NCI-H510A treated with DMSO at 0.1 percent for 48 hours (cell line): ENCODE data around the gene ALS2.
A peak's percentile ranks its signal among the peaks of the same experiment; 100 is the strongest.
"Not testable (repeated sequence)": the region's sequence is repeated elsewhere in the genome, so short reads cannot be mapped to it uniquely, and the experiment has no call there.

ENCODE experiments used
- DNase-seq: peaks from one replicate; lab custom pipeline; 2025; lab: John Stamatoyannopoulos, UW

ALS2 gene

DNA sequence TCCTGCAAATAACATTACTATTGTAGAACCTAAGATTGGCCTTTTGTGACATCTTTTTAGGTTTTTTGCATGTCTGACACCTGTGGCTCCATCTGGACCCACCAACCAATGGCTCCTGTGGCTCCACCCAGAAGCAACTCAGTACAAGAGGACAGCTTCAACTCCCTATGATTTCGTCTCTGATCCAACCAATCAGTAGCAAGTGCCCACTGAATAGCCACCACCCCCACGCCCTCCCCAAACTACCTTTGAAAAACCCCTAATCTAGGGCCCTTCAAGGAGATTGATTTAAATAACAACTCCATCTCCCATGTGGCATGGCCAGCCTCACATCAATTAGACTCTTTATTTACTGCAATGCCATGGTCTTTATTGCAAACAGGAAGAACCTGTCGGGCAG lies 105.9 kb downstream of the ALS2 start:
- no peak for DNase-seq

DNA sequence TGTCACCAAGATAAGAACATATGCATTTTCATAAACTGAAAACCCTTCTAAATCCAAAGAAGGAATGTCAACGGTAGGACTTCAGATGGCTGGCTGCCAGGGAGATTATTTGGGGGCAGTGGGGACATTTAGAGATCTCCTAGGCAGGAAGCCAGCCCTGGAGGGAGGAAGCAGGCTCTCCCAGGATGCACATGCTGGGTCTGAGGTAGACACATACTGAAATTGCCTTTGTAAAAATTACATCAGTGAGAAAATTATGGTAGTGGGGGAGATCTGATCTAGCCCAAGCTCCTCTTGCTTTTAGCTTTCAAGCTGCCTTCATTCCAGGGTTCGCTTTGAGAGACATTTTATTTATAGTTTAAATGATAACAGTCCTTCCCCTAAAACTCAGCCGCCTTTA lies 106.4 kb downstream of the ALS2 start:
- no peak for DNase-seq

DNA sequence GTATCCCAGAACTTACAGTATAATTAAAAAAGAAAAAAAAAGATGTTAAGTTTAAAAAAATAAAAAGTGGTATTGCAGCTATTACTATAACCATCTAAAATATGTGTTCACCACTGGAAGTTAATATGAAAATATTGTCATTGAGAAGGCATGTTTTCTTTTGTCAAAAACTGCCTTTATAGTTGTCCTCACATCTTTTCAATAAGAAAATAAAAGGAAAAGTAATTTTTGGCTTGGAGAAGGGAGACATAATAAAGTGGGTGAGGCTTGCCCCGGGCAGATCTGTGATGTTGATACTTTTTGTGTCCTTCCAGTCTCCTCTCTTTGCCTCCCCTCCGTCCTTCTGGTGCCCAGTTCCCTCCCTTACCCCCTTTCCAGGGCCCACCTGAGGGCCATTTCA lies 107.2 kb downstream of the ALS2 start:
- no peak for DNase-seq

DNA sequence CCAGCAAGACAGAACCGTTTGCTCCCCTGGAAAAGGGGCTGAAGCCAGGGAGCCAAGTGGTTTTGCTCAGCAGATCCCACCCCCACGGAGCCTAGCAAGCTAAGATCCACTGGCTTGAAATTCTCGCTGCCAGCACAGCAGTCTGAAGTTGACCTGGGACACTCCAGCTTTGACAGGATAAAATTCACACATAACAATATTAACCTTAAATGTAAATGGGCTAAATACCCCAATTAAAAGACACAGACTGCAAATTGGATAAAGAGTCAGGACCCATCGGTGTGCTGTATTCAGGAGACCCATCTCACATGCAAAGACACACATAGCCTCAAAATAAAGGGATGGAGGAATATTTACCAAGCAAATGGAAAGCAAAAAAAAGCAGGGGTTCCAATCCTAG lies 109.5 kb downstream of the ALS2 start:
- not testable (repeated sequence) for DNase-seq

DNA sequence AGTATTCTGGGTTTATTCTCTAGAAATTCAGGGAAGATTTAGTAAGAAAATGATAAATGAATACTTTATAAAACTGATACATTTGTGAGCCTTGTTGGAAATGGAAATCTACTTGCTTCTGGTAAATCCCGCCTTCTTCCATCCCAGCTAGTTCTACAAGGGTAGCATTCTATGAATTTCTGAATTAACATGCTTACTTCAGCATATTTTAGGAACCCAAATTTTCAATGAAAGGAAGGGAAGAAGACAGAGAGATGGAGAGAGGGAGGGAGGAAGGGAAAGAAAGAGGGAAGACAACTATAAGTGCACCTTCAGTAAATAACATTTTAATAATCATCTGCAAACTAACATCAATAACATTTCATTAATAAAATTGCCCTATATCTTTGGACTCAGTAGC lies 110.9 kb downstream of the ALS2 start:
- no peak for DNase-seq

DNA sequence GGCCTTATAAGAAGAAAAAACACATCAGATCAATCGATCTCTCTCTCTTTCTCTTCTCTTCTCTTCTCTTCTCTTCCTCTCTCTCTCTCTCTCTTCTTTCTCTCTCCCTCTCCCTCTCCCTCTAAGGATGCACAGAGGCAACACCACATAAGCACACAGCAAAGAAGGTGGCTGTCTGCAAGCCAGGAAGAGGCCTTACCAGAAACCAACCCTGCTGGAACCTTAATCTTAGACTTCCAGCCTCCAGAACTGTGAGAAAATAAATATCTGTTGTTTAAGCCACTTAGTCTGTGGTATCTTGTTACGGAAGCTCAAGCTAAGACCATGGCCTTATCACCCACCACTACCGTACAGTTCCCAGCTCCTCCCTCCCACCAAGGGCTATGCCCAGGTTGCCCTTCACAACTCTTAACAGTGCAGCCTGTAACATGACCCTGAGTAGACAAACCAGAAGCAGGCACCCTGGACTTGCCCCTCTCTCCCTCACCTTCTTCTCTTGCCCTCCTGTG lies 112.3 kb downstream of the ALS2 start:
- DNase-seq: peak; percentile 16

DNA sequence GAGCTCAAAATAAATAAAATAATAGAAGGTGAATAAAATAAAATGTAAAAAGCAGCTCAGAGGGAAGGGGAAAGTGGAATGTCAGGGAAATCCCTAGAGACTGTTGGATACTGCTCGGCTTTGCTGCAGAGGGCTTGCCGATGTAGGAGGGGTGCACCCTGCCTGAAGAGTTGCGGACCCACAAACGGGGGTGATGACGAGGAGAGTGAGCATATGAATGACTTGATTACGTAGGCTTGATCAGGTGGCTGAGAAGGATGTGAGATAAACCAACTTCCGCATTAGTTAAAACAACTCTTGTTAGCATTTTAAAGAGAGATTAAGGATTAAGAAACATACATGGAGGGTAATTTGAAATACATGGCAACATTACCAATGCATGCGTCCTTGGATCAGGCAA lies 116.4 kb downstream of the ALS2 start:
- no peak for DNase-seq

DNA sequence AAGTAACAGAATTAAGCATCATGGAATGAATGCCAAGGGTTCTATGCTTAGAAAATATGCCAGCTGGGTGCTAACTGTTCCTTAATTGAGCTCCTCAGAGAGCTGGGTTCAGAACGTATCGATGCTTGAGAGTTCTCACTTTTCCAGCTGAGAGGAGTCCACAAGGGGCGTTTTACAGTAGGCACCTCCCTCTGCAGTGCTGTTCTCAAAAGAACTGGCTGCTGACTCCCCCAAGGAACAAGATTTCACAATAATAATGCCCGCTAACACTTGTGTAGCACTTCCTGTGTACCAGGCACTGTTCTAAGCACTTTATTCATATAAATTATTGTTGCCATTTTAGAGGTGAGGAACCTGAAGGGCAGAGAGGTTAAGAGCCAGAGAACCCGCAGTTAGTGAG lies 119.4 kb downstream of the ALS2 start:
- DNase-seq: no peak

DNA sequence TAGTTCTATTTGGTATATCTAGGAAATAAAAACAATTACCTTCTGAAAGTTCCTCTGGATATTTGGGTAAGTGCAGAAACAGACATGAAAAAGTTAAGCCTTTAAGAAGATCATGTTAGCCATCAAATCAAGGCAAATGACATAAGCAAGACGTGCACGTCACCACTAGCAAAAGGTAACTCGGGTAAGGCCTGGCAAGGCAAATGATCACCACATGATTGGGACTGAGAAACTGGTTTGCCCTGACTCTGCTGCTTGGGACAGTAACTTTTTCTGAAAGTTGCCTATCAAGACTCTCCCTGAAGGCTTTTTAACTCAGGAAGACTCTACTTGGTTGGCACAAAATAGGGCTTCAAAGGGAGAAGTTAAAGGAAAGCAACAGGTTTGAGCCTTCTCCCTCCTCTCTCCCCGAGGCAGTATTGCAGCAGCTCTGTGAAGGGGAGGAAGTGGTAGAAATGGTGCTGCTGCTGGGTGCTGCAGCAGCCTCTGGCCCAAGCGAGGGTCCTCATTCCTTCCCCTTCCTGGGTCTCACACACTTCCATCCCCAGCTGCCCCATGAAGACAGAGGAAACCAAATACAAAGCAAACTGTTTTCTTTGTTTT lies 120.3 kb downstream of the ALS2 start:
- no peak for DNase-seq

DNA sequence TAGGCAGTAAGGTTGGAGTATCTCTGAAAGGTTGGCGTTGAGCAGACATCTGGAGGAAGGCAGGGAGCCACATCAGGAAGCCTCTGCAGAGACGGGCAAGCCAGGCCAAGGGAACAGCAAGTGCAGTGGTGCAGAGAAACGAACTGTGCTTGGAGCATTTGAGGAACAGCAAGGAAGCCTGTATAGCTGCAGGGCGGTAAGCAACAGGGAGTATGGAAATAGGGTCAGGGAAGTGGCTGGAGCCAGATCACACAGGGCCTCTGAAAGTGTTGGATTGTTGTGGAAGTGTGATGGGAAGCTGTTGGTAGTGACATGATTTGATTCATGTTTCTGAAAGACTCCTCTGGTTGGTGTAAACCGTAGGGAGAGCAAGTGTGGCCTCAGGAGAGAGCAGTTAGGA lies 124.0 kb downstream of the ALS2 start:
- DNase-seq: no peak

DNA sequence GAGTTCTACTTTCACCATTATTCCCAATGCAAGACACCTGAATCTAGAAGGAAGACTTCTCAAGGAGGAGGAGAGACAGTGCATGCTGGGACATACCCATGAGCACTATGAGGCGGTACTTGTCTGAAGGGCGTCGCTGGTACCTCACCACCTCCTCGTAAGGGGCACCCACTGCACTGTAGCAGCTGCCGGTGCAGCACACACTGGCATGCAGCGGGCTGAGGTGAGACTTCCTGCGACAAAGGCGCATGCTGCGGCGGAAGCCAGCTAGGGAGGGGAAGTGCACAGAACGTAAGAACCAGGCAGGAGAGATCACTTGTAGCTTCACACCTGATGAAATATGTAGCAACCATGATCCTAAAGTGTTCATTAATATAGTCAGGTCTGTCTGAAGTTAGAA lies 124.6 kb downstream of the ALS2 start:
- DNase-seq: no peak

DNA sequence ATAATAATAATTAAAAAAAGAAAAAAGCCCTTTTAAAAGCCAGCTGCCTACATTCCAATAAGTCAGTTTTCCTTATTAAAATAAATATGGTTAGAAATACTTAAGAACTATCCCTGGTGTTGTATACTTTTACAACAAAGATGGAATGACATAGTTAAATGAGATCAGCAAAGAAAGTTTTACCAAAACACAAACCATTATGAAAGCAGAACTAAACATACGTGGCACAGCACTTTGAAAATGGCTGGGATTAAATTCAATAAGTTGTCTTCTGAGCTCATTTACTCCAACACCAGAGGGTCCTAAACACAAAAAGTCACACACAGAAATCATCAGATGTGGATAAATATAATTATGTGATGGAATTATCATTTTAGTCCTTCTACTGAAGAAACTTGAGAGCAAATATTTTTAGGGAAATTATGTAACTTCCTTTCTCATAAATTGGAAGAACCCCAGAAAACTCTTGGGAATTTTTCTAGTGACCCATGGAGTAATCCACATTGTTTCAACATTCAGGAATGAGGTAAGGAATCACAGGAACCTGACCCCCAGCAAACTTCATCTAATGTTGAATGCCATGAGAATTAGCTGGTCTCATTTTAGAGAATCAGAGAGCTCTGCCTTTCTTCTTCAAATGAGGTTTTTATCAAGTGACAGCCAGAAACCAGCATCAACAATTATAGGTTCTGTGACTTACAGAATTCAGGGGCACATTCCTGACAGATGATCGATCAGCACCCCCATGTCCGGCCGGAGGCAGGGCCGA lies 125.9 kb downstream of the ALS2 start:
- DNase-seq: no peak

DNA sequence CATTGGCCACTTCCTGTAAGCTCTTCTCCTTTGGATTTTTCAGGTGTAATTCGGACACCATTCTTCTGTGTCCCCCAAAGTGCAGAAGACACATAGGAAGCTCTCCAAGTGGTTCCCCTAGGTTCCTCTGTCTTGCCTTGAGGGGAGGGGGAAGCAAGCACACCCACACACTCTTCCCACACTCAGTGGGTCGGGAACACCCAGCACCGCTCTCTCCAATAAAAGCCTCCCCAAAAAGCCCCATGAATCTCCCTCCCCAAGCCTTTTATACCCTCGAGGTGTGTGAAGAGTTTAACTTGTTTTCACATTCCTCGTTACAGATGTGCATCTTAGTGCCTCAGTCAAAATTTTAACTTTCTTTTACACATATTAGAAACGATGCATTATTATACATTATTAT lies 127.5 kb downstream of the ALS2 start:
- no peak for DNase-seq
